GM18499 (cell line): ENCODE data around the gene PCDHGA4.
"Not testable (repeated sequence)": the region's sequence is repeated elsewhere in the genome, so short reads cannot be mapped to it uniquely, and the experiment has no call there.

ENCODE experiments used
- ATAC-seq: cut with Tn5 transposase; IDR thresholded peaks from one replicate; pipeline ENCODE4 v1.9.1; 2021; ENCODE audit warnings: moderate number of reproducible peaks; ENCODE audit not compliant: insufficient read depth, unreplicated experiment

Gene PCDHGA4

GRCh38 chr5:141382469-141383294, 27.9 kb downstream of the PCDHGA4 start, which contains the start of gene PCDHGA7:
Gene PCDHGA7 (plus strand): TSS chr5:141382742. CDS start chr5:141382900, 158 bp downstream.
- no peak for ATAC-seq

DNA sequence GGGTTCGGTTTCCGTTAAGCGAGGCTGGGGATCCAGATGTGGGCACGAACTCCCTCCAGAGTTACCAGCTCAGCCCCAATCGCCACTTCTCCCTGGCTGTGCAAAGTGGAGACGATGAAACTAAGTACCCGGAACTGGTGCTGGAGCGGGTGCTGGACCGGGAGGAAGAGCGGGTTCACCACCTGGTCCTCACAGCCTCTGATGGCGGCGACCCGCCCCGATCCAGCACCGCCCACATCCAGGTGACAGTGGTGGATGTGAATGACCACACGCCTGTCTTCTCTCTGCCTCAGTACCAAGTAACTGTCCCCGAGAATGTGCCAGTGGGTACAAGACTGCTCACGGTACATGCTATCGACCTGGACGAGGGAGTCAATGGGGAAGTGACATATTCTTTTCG, 28.5 kb downstream of the PCDHGA4 start:
- no peak for ATAC-seq

- no peak for ATAC-seq
Observed at GRCh38 chr5:141384471-141385267, 29.8 kb downstream of the PCDHGA4 start.

DNA sequence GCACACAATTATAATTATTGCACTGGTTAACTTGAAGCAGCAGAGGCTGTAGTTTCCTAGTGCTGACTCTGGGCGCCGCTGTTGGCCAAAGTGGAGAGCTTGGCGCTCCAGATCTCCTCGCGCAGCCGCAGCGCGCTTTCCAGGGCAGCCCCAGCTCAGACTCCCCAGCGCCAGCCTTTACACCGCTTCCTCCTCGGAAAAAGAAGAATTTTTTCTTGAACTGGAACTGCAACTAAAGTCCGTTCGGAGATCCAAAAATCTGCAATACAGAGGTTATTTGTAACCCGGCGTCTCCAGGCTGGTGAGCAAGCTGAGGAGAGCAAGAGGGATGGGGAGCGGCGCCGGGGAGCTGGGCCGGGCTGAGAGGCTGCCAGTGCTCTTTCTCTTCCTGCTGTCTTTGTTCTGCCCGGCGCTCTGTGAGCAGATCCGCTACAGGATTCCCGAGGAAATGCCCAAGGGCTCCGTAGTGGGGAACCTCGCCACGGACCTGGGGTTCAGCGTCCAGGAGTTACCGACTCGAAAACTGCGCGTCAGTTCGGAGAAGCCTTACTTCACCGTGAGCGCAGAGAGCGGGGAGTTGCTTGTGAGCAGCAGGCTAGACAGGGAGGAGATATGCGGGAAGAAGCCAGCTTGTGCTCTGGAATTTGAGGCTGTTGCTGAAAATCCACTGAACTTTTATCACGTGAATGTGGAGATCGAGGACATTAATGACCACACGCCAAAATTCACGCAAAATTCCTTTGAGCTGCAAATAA, 32.9 kb downstream of the PCDHGA4 start, which contains the start of gene PCDHGB4:
PCDHGB4 (plus strand) TSS at position 142 of the 755 bp plus-strand sequence; CDS start at position 329, 187 bp downstream.
- ATAC-seq, result not testable (repeated sequence)

GRCh38 chr5:141388661-141389060, 33.8 kb downstream of the PCDHGA4 start:
- no peak for ATAC-seq

DNA sequence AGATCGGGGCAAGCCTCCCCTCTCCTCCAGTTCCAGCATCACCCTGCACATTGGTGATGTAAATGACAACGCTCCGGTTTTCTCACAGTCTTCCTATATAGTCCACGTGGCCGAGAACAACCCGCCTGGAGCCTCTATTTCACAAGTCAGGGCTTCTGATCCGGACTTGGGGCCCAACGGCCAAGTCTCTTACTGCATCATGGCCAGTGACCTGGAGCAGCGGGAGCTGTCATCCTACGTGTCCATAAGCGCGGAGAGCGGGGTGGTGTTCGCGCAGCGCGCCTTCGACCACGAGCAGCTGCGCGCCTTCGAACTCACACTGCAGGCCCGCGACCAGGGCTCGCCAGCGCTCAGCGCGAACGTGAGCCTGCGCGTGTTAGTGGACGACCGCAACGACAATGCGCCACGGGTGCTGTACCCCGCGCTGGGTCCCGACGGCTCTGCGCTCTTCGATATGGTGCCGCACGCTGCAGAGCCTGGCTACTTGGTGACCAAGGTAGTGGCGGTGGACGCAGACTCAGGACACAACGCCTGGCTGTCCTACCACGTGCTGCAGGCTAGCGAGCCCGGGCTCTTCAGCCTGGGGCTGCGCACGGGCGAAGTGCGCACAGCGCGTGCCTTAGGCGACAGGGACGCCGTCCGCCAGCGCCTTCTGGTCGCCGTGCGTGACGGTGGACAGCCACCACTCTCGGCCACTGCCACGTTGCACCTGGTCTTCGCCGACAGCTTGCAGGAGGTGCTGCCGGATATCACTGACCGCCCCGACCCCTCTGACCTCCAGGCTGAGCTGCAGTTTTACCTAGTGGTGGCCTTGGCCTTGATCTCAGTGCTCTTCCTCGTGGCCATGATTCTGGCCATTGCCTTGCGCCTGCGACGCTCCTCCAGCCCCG, 34.6 kb downstream of the PCDHGA4 start:
- ATAC-seq, result no peak

- no peak for ATAC-seq
Observed at GRCh38 chr5:141392429-141393198, 37.8 kb downstream of the PCDHGA4 start, which contains the start of gene PCDHGA8. Gene PCDHGA8 (plus strand): TSS chr5:141392633. CDS start chr5:141392814, 181 bp downstream.

- no peak for ATAC-seq
Observed at GRCh38 chr5:141393267-141393666, 38.4 kb downstream of the PCDHGA4 start.

DNA sequence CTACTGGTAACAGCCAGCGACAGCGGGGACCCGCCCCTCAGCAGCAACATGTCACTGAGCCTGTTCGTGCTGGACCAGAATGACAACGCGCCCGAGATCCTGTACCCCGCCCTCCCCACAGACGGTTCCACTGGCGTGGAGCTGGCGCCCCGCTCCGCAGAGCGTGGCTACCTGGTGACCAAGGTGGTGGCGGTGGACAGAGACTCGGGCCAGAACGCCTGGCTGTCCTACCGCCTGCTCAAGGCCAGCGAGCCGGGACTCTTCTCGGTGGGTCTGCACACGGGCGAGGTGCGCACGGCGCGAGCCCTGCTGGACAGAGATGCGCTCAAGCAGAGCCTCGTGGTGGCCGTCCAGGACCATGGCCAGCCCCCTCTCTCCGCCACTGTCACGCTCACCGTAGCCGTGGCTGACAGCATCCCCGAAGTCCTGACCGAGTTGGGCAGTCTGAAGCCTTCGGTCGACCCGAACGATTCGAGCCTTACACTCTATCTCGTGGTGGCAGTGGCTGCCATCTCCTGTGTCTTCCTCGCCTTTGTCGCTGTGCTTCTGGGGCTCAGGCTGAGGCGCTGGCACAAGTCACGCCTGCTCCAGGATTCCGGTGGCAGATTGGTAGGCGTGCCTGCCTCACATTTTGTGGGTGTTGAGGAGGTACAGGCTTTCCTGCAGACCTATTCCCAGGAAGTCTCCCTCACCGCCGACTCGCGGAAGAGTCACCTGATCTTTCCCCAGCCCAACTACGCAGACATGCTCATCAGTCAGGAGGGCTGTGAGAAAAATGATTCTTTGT, 39.8 kb downstream of the PCDHGA4 start:
- ATAC-seq, result not testable (repeated sequence)

GRCh38 chr5:141397756-141398551, 43.1 kb downstream of the PCDHGA4 start, which contains the start of gene PCDHGB5:
Gene PCDHGB5 (plus strand): TSS chr5:141397947. CDS start chr5:141398128, 181 bp downstream.
- peak; percentile 78 for ATAC-seq

DNA sequence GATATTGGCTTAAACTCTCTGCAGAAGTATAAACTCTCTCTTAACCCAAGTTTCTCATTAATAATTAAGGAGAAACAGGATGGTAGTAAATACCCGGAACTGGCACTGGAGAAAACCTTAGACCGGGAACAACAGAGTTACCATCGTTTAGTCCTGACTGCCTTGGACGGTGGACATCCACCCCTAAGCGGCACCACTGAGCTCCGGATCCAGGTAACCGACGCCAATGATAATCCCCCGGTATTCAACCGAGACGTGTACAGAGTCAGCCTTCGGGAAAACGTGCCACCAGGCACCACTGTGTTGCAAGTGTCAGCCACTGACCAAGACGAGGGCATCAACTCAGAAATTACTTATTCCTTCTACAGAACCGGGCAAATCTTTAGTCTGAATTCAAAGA, 43.8 kb downstream of the PCDHGA4 start:
- no peak for ATAC-seq

DNA sequence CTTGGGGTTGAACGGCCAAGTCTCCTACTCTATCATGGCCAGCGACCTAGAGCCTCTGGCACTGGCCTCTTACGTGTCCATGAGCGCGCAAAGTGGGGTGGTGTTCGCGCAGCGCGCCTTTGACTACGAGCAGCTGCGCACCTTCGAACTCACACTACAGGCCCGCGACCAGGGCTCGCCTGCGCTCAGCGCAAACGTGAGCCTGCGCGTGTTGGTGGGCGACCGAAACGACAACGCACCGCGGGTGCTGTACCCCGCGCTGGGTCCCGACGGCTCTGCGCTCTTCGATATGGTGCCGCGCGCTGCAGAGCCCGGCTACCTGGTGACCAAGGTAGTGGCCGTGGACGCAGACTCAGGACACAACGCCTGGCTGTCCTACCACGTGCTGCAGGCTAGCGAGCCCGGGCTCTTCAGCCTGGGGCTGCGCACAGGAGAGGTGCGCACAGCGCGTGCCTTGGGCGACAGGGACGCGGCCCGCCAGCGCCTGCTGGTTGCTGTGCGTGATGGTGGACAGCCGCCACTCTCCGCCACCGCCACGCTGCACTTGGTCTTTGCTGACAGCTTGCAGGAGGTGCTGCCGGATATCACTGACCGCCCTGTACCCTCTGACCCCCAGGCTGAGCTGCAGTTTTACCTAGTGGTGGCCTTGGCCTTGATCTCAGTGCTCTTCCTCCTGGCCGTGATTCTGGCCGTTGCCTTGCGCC, 44.9 kb downstream of the PCDHGA4 start:
- no peak for ATAC-seq

GRCh38 chr5:141402553-141403243, 47.9 kb downstream of the PCDHGA4 start, which contains the start of gene PCDHGA9:
Gene PCDHGA9 (plus strand): TSS chr5:141402778. CDS start chr5:141402953, 175 bp downstream.
- ATAC-seq, result no peak

GRCh38 chr5:141403387-141403786, 48.6 kb downstream of the PCDHGA4 start:
- ATAC-seq, result no peak
